B cell (primary cell): ENCODE results near the gene PTCD2. TPM values are rescaled to one million over a fixed set of nuclear protein-coding genes. Genes with fewer than 3 reads are reported as not detected.

Experiments
- ATAC-seq: fragments of 200-7000 bp; cut with Tn5 transposase; one replicate; pipeline ENCODE4 v1.10.0; 2021; ENCODE audit warnings: low read depth, mild to moderate bottlenecking, moderate number of reproducible peaks, moderate library complexity
- CTCF ChIA-PET: fragments of 350-600 bp; sonication (Branson Sonifier 250); formaldehyde crosslinking; loops from one replicate; lab custom pipeline; 2021; ENCODE audit warnings: antibody characterized with exemption, inconsistent platforms; lab: Charles Lee
- POLR2A ChIA-PET: fragments of 350-600 bp; sonication (Branson Sonifier 250); formaldehyde crosslinking; loops from one replicate; lab custom pipeline; 2021; ENCODE audit warnings: antibody characterized with exemption; lab: Charles Lee
- DNase-seq: peaks from one replicate; pipeline ENCODE4 v3.0.0; 2013
- H2AFZ ChIP-seq: 2 replicates; pipeline ENCODE4 v1.6.1; 2012; ENCODE audit warnings: mild to moderate bottlenecking, low read depth, low read length; ENCODE audit not compliant: insufficient read depth, poor library complexity, severe bottlenecking
- H3K27ac ChIP-seq, 2 donors: 1 replicate in 1 of 2; 2 replicates in 1 of 2; pipeline ENCODE4 v1.5.1; 2012 to 2013; ENCODE audit warnings: low read length in 2 of 2, mild to moderate bottlenecking in 2 of 2, moderate library complexity in 1 of 2
- H3K27me3 ChIP-seq, 4 experiments: fragments of 200-600 bp in 1 of 4; sonication (generic) in 1 of 4; replicated peaks in 1 of 4; 1 replicate in 2 of 4; 2 replicates in 2 of 4; pipeline versions ENCODE4 v1.6.1 to v1.7.0; 2013 to 2016; ENCODE audit warnings: low read length in 3 of 4, mild to moderate bottlenecking in 2 of 4, mixed read lengths in 1 of 4, moderate library complexity in 1 of 4; ENCODE audit not compliant: insufficient read depth in 4 of 4, control insufficient read depth in 3 of 4; ENCODE audit errors: control extremely low read depth in 1 of 4
- H3K36me3 ChIP-seq, 2 experiments: replicated peaks in 1 of 2; 1 replicate in 1 of 2; 2 replicates in 1 of 2; pipeline versions ENCODE4 v1.6.1 to v1.7.1; 2013; ENCODE audit warnings: low read length in 1 of 2; ENCODE audit not compliant: insufficient read depth in 2 of 2, control insufficient read depth in 1 of 2; ENCODE audit errors: control extremely low read depth in 1 of 2, extremely low read depth in 1 of 2
- H3K4me1 ChIP-seq, 2 donors: fragments of 200-600 bp in 1 of 2; sonication (generic) in 1 of 2; 1 replicate in 1 of 2; 2 replicates in 1 of 2; pipeline versions ENCODE4 v1.5.1 to v1.6.1; 2013 to 2017; ENCODE audit warnings: low read length in 2 of 2; ENCODE audit not compliant: control insufficient read depth in 2 of 2, insufficient read depth in 2 of 2
- H3K4me2 ChIP-seq: replicated peaks from 2 replicates; pipeline ENCODE3; 2012; ENCODE audit warnings: mild to moderate bottlenecking, low read depth, low read length; ENCODE audit not compliant: poor library complexity, severe bottlenecking
- H3K4me3 ChIP-seq, 5 experiments: fragments of 200-600 bp in 1 of 5; sonication (generic) in 1 of 5; 1 replicate in 3 of 5; 2 replicates in 2 of 5; pipeline versions ENCODE4 v1.5.1 to v1.7.0; 2011 to 2016; ENCODE audit warnings: low read length in 4 of 5, mild to moderate bottlenecking in 4 of 5, low read depth in 2 of 5, control low read depth in 1 of 5, moderate library complexity in 1 of 5; ENCODE audit not compliant: insufficient read depth in 1 of 5; ENCODE audit errors: control extremely low read depth in 1 of 5, extremely low read depth in 1 of 5
- H3K79me2 ChIP-seq: fragments of 200-600 bp; sonication (generic); one replicate; pipeline ENCODE4 v1.6.0; 2016; ENCODE audit warnings: low read length; ENCODE audit not compliant: control insufficient read depth, insufficient read depth
- H3K9ac ChIP-seq: fragments of 200-600 bp; sonication (generic); 2 replicates; pipeline ENCODE4 v1.6.1; 2017; ENCODE audit warnings: mild to moderate bottlenecking, low read length, moderate library complexity
- H3K9me3 ChIP-seq, 3 donors: one replicate each; pipeline versions ENCODE4 v1.6.1 to v1.7.1; 2013; ENCODE audit warnings: low read length in 2 of 3; ENCODE audit not compliant: control insufficient read depth in 2 of 3, insufficient read depth in 1 of 3; ENCODE audit errors: control extremely low read depth in 1 of 3
- H4K20me1 ChIP-seq: 2 replicates; pipeline ENCODE4 v1.6.0; 2012; ENCODE audit warnings: mild to moderate bottlenecking, low read length; ENCODE audit not compliant: insufficient read depth, control insufficient read depth, poor library complexity, severe bottlenecking
- H3K27ac Mint-ChIP-seq: one replicate; pipeline ENCODE4 v1.8.0; 2021; ENCODE audit warnings: mixed read lengths
- H3K27me3 Mint-ChIP-seq: one replicate; pipeline ENCODE4 v1.8.0; 2021; ENCODE audit warnings: mixed read lengths
- H3K4me1 Mint-ChIP-seq: one replicate; pipeline ENCODE4 v1.8.0; 2021; ENCODE audit warnings: mixed read lengths
- H3K4me3 Mint-ChIP-seq: one replicate; pipeline ENCODE4 v1.8.0; 2021; ENCODE audit warnings: mixed read lengths
- H3K9me3 Mint-ChIP-seq: one replicate; pipeline ENCODE4 v1.8.0; 2022; ENCODE audit warnings: mixed read lengths; ENCODE audit not compliant: insufficient read depth
- CTCF ChIP-seq: fragments of 200-600 bp; IDR thresholded peaks from one replicate; pipeline ENCODE4 v1.8.0; 2022; ENCODE audit warnings: antibody characterized with exemption, mild to moderate bottlenecking
- EZH2 ChIP-seq: IDR thresholded peaks from 2 replicates; pipeline ENCODE4 v1.6.1; 2012; ENCODE audit warnings: borderline replicate concordance, low read depth, mild to moderate bottlenecking, moderate library complexity, low read length; ENCODE audit not compliant: insufficient read depth, poor library complexity, severe bottlenecking
- WGBS: methylation state at CpG from one replicate; pipeline ENCODE4 v1.1.5; 2013; ENCODE audit warnings: missing lambda C conversion rate; ENCODE audit not compliant: insufficient coverage; 5-methylcytosine and 5-hydroxymethylcytosine counted together
- intact Hi-C: fragments of 100-400 bp; cut with micrococcal nuclease; formaldehyde crosslinking; loops from one replicate; pipeline ENCODE4 v1.10.0; 2022
- polyA plus RNA-seq: library from polyadenylated mRNA; depleted of rRNA; stranded (reverse); fragments of >200 nt; gene quantifications from 2 replicates; pipeline ENCODE4 v1.2.3, GENCODE V29; 2012
- total RNA-seq, 2 donors: library from RNA; stranded (reverse); fragments of 120-200 nt in 1 of 2; gene quantifications; 1 replicate in 1 of 2; 2 replicates in 1 of 2; pipeline versions ENCODE4 v1.2.3 to v1.2.4, GENCODE V29; 2013 to 2022

PTCD2 gene
- total and polyA plus RNA-seq, 2 donors (not counting 1 experiment from before 2014, with no cell fraction given): 3.7 to 10.5 TPM

DNA sequence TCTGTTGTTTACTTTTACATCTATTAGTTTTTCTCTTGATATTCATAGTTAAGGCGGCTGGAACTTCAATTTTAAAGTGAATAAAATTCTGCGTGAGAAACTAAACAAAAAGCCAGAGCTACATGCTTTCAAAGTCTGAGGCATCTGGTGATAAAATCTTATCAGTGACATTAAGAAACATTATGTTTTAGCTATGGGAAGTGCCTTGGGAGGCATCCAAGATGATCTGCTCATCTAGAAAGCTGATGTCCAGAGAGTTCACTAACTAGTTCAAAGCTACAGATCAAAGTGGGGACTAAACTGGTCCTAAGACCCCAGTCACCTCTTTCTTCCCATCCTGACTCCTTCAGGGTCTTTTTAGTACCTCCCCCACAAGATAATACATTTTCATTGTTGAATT lies 37.3 kb upstream of the PTCD2 start:
- H3K27ac Mint-ChIP-seq: no peak overlapping the region
- H3K27me3 Mint-ChIP-seq: no peaks in the 10 kb centered on the region

GRCh38 chr5:72283358-72283757 lies 36.8 kb upstream of the PTCD2 start:
- Histone ChIP-seq H3K79me2 (no peaks in the 10 kb centered on the region), H3K4me3 (no peak overlapping the region), H3K4me2 (no peak overlapping the region), H3K9me3 (no peaks in the 10 kb centered on the region), H3K36me3 (peaks cover 4 to 11% of the 10 kb centered on the region in 2 experiments), H3K27ac (no peak overlapping the region), H3K27me3 (no peaks in the 10 kb centered on the region), H2AFZ (no peak overlapping the region), H3K4me1 (peaks cover 3 to 4% of the 10 kb centered on the region in 2 donors), H4K20me1 (no peaks in the 10 kb centered on the region), H3K9ac (no peak overlapping the region)
- ChIA-PET POLR2A (no interaction called here), CTCF (interaction anchor here (1.2 kb wide), 1 partner anchor 14 kb away, joined by 3 read pairs; no protein-coding TSS in a partner anchor)
- H3K27me3 Mint-ChIP-seq: no peaks in the 10 kb centered on the region
- intact Hi-C loops: no loop called here
- TF ChIP-seq EZH2 (no peak), CTCF (no peak)
- no peaks in the 10 kb centered on the region for H3K9me3 Mint-ChIP-seq
- DNase-seq (no peak), ATAC-seq (no peak)
- peaks cover 22% of the 10 kb centered on the region for H3K4me1 Mint-ChIP-seq
- no peak overlapping the region for H3K27ac Mint-ChIP-seq
- no peak overlapping the region for H3K4me3 Mint-ChIP-seq
- WGBS: 100% methylated on average over 2 of the region's 2 CpGs

More for the DNA sequence above, 37.3 kb upstream of the PTCD2 start:
- no peak for DNase-seq
- H3K9me3 Mint-ChIP-seq: no peaks in the 10 kb centered on the region
- no peak overlapping the region for H3K4me3 Mint-ChIP-seq
- Histone ChIP-seq H3K4me1 (peaks cover 3 to 4% of the 10 kb centered on the region in 2 donors), H3K27ac (no peak overlapping the region), H3K79me2 (no peaks in the 10 kb centered on the region), H2AFZ (no peak overlapping the region), H3K9me3 (no peaks in the 10 kb centered on the region), H3K27me3 (no peaks in the 10 kb centered on the region), H3K4me3 (no peak overlapping the region), H3K36me3 (peaks cover 3 to 11% of the 10 kb centered on the region in 2 experiments), H3K4me2 (no peak overlapping the region), H3K9ac (no peak overlapping the region), H4K20me1 (no peaks in the 10 kb centered on the region)
- peaks cover 22% of the 10 kb centered on the region for H3K4me1 Mint-ChIP-seq
- ChIA-PET CTCF (interaction anchor here (1.4 kb wide), 1 partner anchor 25 kb away, joined by 6 read pairs; no protein-coding TSS in a partner anchor), POLR2A (no interaction called here)
- TF ChIP-seq CTCF (no peak), EZH2 (no peak)
- intact Hi-C loops: no loop called here
- no peak for ATAC-seq
- WGBS: no CpG with 5 or more reads among the region's 2 CpGs
